ENCODE results near the gene UQCRH. TPM values are rescaled to one million over a fixed set of nuclear protein-coding genes. Genes with fewer than 3 reads are reported as not detected.

The UQCRH gene
- total and polyA plus RNA-seq, 2 of the 13 experiments (the other 11 are each of a cell fraction or from before 2014, with no cell fraction given), result 548 to 556 TPM

DNA sequence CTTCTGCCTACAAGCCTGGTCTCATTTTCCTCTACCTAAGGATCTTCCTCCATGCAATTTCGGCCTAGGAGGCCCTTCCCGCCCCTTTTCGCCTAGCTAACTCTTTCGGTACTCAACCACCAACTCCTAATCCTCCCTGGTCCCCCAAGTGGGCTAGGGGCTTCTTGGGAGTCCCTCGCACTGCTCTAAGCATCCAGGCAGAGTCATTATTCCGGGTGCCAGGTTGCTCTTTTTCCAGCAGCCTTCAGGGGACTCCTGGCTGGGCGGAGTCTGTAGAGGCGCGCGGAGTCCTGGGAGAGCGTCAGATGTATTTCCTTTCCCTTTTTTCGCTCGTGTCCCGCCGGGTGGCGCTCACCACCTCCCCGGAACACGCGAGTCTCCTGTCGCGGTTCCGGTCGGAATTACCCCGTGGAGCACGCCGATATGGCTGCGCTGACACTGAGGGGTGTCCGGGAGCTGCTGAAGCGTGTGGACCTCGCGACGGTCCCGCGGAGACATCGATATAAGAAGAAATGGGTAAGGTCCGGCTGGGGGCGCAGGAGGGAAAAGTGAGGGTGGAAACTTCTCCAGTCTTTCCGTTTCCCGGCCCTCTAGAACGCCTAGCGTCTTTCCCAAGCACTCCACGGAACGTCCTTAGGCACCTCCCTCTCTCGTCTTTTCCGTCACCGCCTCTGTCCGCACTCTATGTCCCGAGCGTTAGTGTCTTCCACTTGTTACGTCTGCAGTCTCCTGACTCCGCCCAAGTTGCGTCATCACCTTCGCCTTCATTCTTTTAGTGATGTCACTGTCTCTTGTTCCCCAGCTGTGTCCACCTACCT lies 37.1 kb downstream of the UQCRH start, which contains the start of gene NSUN4 (continued):
- TF ChIP-seq, protein P1, sequence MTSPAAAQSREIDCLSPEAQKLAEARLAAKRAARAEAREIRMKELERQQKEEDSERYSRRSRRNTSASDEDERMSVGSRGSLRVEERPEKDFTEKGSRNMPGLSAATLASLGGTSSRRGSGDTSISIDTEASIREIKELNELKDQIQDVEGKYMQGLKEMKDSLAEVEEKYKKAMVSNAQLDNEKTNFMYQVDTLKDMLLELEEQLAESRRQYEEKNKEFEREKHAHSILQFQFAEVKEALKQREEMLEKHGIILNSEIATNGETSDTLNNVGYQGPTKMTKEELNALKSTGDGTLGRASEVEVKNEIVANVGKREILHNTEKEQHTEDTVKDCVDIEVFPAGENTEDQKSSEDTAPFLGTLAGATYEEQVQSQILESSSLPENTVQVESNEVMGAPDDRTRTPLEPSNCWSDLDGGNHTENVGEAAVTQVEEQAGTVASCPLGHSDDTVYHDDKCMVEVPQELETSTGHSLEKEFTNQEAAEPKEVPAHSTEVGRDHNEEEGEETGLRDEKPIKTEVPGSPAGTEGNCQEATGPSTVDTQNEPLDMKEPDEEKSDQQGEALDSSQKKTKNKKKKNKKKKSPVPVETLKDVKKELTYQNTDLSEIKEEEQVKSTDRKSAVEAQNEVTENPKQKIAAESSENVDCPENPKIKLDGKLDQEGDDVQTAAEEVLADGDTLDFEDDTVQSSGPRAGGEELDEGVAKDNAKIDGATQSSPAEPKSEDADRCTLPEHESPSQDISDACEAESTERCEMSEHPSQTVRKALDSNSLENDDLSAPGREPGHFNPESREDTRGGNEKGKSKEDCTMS (CRISPR knock-in tag; conservative IDR thresholded peaks at IDR 0.05), result no peak
- TF ChIP-seq CREB1 (IDR thresholded peaks at IDR 0.05), result peak; percentile 91
- peak; percentile 76 for TF ChIP-seq CREB1 (CRISPR knock-in tag; IDR thresholded peaks at IDR 0.05)
- TF ChIP-seq ZNF230 (CRISPR knock-in tag; IDR thresholded peaks at IDR 0.05), result no peak
- peak; percentile 58; the same call in 1 of the 2 replicates for TF ChIP-seq TOPORS (CRISPR knock-in tag; IDR thresholded peaks at IDR 0.05)
- no peak for TF ChIP-seq ZNF598 (CRISPR knock-in tag; IDR thresholded peaks at IDR 0.05; ENCODE audit: borderline replicate concordance)
- TF ChIP-seq, protein P2, sequence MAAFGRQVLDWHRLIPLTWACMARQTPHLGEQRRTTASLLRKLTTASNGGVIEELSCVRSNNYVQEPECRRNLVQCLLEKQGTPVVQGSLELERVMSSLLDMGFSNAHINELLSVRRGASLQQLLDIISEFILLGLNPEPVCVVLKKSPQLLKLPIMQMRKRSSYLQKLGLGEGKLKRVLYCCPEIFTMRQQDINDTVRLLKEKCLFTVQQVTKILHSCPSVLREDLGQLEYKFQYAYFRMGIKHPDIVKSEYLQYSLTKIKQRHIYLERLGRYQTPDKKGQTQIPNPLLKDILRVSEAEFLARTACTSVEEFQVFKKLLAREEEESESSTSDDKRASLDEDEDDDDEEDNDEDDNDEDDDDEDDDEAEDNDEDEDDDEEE (CRISPR knock-in tag; IDR thresholded peaks at IDR 0.05), result no peak
- TF ChIP-seq ZNF703 (CRISPR knock-in tag; IDR thresholded peaks at IDR 0.05; ENCODE audit: borderline replicate concordance), result no peak
- TF ChIP-seq ZNF329 (CRISPR knock-in tag; IDR thresholded peaks at IDR 0.05; ENCODE audit: low read depth), result no peak; the same call in 1 of the 2 replicates
- TF ChIP-seq, protein P3, sequence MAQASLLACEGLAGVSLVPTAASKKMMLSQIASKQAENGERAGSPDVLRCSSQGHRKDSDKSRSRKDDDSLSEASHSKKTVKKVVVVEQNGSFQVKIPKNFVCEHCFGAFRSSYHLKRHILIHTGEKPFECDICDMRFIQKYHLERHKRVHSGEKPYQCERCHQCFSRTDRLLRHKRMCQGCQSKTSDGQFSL (CRISPR knock-in tag; IDR thresholded peaks at IDR 0.05), result no peak
- peak; percentile 80; the same call in 1 of the 3 replicates for TF ChIP-seq MXI1 (IDR thresholded peaks at IDR 0.05; ENCODE audit: borderline replicate concordance, low read depth, low read length)
- TF ChIP-seq ARHGAP35 (CRISPR knock-in tag; IDR thresholded peaks at IDR 0.05; ENCODE audit: borderline replicate concordance), result peak; percentile 31; the same call in 1 of the 2 replicates
- TF ChIP-seq DR1 (CRISPR knock-in tag; IDR thresholded peaks at IDR 0.05), result peak; percentile 73; the same call in 1 of the 2 replicates
- TF ChIP-seq MEIS2 (CRISPR knock-in tag; IDR thresholded peaks at IDR 0.05), result peak; percentile 83
- TF ChIP-seq SUZ12 (IDR thresholded peaks at IDR 0.05; ENCODE audit: low read depth, low read length), result no peak
- no peak for TF ChIP-seq PRPF4 (IDR thresholded peaks at IDR 0.05; ENCODE audit: low read depth, low read length, poor library complexity, severe bottlenecking)
- no peak for TF ChIP-seq ZSCAN22 (CRISPR knock-in tag; IDR thresholded peaks at IDR 0.05)
- TF ChIP-seq PHF5A (CRISPR knock-in tag; IDR thresholded peaks at IDR 0.05; ENCODE audit: low read depth, unreplicated experiment), result peak; percentile 66
- TF ChIP-seq TEAD3 (CRISPR knock-in tag; optimal IDR thresholded peaks at IDR 0.05; ENCODE audit: borderline replicate concordance), result peak; percentile 76
- no peak for TF ChIP-seq MTF2 (CRISPR knock-in tag; IDR thresholded peaks at IDR 0.05; ENCODE audit: borderline replicate concordance)
- TF ChIP-seq NFATC3 (CRISPR knock-in tag; IDR thresholded peaks at IDR 0.05), result no peak
- TF ChIP-seq NAIF1 (CRISPR knock-in tag; IDR thresholded peaks at IDR 0.05; ENCODE audit: borderline replicate concordance), result no peak
- peak; percentile 82; the same call in 1 of the 2 replicates for TF ChIP-seq TSC22D2 (CRISPR knock-in tag; IDR thresholded peaks at IDR 0.05; ENCODE audit: borderline replicate concordance)
- TF ChIP-seq PHF21A (CRISPR knock-in tag; IDR thresholded peaks at IDR 0.05), result no peak; the same call in 1 of the 2 replicates
- TF ChIP-seq NR2C2 (CRISPR knock-in tag; IDR thresholded peaks at IDR 0.05; ENCODE audit: borderline replicate concordance), result peak; percentile 24; the same call in 1 of the 2 replicates
- TF ChIP-seq, protein P4, sequence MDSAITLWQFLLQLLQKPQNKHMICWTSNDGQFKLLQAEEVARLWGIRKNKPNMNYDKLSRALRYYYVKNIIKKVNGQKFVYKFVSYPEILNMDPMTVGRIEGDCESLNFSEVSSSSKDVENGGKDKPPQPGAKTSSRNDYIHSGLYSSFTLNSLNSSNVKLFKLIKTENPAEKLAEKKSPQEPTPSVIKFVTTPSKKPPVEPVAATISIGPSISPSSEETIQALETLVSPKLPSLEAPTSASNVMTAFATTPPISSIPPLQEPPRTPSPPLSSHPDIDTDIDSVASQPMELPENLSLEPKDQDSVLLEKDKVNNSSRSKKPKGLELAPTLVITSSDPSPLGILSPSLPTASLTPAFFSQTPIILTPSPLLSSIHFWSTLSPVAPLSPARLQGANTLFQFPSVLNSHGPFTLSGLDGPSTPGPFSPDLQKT (CRISPR knock-in tag; IDR thresholded peaks at IDR 0.05; ENCODE audit: borderline replicate concordance), result no peak

Data from HepG2 (cell line).